GM12873 (cell line): Measurements from ENCODE around the gene TMEM11.

Source experiments
- TF ChIP-seq, protein P1 (sequence below): IDR thresholded peaks from 2 replicates; pipeline ENCODE4 v1.5.1; 2012; ENCODE audit warnings: low read depth, mild to moderate bottlenecking, moderate library complexity, low read length, control low read depth; ENCODE audit not compliant: insufficient read depth; ENCODE audit errors: missing control alignments

Gene TMEM11

DNA sequence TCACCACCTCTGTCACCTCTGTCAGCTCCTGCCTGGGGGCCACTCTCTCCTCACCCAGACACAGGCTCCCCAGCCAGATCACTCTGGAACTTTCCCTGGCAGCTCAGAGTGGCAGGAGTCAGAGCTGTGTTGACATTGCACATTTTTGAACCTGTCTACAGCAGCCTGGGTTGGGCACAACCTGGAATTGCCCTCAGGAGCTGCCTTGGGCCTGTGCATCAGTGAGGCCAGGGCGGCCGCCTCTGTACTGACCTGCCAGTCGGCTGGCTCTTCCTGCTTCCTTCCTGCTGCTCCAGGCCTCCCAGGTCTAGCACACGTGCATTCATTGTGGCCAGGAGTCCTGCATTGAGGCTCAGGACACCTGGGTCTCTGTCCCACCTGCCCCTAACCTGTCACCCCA, 14.2 kb upstream of the TMEM11 start:
- TF ChIP-seq, protein P1, sequence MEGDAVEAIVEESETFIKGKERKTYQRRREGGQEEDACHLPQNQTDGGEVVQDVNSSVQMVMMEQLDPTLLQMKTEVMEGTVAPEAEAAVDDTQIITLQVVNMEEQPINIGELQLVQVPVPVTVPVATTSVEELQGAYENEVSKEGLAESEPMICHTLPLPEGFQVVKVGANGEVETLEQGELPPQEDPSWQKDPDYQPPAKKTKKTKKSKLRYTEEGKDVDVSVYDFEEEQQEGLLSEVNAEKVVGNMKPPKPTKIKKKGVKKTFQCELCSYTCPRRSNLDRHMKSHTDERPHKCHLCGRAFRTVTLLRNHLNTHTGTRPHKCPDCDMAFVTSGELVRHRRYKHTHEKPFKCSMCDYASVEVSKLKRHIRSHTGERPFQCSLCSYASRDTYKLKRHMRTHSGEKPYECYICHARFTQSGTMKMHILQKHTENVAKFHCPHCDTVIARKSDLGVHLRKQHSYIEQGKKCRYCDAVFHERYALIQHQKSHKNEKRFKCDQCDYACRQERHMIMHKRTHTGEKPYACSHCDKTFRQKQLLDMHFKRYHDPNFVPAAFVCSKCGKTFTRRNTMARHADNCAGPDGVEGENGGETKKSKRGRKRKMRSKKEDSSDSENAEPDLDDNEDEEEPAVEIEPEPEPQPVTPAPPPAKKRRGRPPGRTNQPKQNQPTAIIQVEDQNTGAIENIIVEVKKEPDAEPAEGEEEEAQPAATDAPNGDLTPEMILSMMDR: no peak

DNA sequence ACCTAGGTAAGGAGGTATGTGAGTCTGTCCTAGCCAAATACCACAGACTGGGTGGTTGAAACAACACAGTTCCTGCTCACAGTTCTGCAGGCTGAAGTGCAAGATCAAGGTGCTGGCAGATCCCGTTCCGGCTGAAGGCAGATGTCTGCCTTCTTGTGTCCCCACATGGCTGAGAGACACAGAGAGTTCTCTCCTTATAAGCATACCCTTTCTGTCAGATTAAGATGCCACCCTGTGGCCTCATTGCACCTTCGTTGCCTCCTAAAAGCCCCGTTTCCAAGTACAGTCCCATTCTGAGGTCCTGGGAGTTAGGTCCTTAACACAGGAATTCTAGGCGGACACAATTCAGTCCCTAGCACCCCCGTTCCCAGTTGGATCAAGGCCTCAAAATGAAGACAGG, 9.1 kb upstream of the TMEM11 start:
- TF ChIP-seq, protein P1: no peak

DNA sequence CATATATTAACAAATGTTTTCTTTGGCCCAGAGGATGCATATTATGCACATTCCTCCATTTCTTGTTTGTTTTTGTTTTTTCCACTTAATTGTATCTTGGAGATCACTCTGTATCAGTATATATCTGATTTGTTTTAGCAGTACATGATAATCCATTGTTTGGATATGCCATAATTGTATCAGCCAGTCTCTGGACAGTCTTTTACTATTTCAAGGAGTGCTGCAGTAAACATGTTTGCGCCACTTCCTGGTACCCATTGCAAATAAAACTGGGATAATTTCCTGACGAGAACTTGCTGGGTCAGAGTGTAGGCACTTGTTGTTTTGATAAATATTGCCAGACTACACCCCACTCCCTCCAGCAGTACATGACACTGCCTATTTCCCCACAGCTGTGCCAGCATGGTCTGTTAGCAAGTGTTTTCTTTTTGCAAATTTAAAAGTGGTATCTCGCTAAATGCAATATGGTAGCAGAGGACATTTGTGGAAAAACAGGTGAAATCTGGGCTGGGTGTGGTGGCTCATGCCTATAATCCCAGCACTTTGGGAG, 4.9 kb upstream of the TMEM11 start:
- TF ChIP-seq, protein P1: no peak

DNA sequence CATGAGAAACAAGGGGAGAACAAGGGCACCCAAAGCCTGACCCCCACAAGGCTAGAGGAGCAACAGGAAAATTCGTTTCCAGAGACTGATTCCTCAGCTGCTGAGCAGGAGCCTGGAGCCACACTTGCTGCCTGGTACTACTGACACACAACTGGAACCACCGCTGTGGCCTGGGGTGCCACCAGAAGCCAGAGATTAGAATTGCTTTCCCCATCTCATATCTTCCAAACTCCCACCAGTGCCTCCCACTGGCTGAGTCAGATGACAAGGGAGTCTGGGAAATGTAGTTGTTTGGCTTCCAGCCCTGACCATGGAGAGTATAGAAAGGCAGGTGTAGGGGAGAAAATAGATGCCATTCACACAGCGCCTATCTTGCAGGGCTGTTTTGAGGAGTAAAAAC, 4.1 kb upstream of the TMEM11 start:
- TF ChIP-seq, protein P1: no peak

DNA sequence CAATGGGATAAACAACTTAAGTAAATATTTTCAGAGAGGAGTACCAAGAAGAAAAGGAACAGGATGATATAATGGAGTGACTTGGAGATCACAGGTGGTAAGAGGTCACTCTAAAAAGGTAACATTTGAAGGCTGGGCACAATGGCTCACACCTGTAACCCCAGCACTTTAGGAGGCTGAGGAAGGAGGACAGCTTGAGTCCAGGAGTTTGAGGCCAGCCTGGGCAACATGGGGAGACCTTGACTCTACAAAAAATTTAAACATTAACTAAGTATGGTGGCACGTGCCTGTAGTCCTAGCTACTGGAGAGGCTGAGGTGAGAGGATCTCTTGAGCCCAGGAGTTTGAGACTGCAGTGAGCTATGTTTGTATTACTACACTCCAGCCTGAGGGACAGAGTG, 3.4 kb upstream of the TMEM11 start:
- TF ChIP-seq, protein P1: no peak

DNA sequence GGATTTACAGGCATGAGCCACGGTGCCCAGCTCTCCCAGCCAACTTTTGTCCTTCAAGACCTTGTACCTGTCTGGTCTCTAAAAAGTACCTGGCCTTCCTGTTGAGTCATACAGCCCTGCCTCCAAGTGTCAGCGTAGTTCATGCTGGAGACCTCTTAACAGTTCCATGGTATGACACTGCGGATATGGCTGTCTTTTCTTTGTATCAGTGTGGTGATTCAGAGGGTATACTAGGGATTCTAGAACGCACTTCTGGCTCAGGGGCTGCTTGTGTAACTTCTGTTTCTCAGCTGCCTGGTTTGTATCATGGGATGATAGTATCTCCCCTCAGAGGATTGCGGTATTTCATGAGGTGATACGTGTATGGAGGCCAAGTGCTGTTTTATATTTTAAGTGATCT, 2.0 kb upstream of the TMEM11 start:
- TF ChIP-seq, protein P1: no peak

DNA sequence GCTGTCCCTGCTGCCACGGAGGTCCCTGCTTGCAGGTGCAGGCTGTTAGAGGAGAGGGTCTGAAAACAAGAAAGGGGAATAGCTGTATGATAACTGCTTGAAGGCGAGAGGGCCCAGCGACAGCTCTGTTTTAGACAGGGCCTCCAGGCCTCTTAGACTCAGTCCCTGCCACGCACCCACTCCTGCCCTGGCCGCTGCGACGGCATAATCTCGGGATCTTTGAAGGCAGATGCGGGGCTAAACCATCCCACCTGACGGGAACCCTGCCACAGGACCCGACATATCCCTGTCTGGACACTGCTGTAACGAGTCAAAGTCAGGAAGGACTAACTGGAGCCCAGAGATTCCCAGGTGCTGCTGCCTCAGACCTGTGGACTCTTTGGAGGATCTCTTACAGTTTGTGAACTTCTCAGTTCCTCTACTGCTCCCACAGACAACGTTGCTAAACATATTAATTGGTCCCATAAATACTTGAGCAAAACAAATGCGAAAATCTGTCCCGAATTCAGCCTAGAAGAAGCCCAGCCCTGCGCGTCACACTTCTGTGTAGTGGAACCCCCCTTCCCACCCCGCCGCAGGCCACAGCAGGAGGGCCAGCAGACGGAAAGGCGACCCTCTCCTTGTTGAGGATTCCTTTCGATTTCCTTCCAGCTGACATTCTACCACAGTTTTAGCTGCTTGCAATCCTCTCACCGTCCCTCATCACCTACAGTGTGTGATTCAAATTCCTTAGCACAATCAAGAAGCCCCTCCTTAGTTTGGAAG, 998 bp upstream of the TMEM11 start:
- TF ChIP-seq, protein P1: no peak
